Panc1 (cell line): ENCODE measurements around the gene STRC. TPM values are rescaled to one million over a fixed set of nuclear protein-coding genes. Genes with fewer than 3 reads are reported as not detected.
"Not testable (repeated sequence)": the region's sequence is repeated elsewhere in the genome, so short reads cannot be mapped to it uniquely, and the experiment has no call there.

Source experiments
- ATAC-seq: fragments of 200-7000 bp; cut with Tn5 transposase; 2 replicates; pipeline ENCODE4 v1.9.1; 2020; ENCODE audit warnings: mild to moderate bottlenecking, moderate library complexity
- BruUV-seq: library from RNA; stranded (reverse); fragments of 400-500 nt; replicated peaks from 2 replicates; lab custom pipeline; 2021; lab: Mats Ljungman, UMichigan
- CTCF ChIA-PET: fragments of 300-600 bp; sonication (Branson Sonifier 250); formaldehyde crosslinking; loops from one replicate; lab custom pipeline; 2022; ENCODE audit warnings: antibody characterized with exemption; lab: Charles Lee
- POLR2A ChIA-PET: fragments of 300-600 bp; sonication (Branson Sonifier 250); formaldehyde crosslinking; loops from one replicate; lab custom pipeline; 2022; ENCODE audit warnings: antibody characterized with exemption; lab: Charles Lee
- DNase-seq: peaks from one replicate; pipeline ENCODE4 v3.0.0-alpha.2; 2010; ENCODE audit warnings: low read depth, low spot score
- H3K27ac ChIP-seq: 2 replicates; pipeline ENCODE4 v1.5.1; 2011; ENCODE audit warnings: mild to moderate bottlenecking, low read length, inconsistent platforms
- H3K27me3 ChIP-seq: fragments of 200-500 bp; sonication (Bioruptor generic); 2 replicates; pipeline ENCODE4 v1.6.0; 2014; ENCODE audit warnings: low read length, inconsistent platforms; ENCODE audit not compliant: control insufficient read depth, insufficient read depth
- H3K36me3 ChIP-seq: fragments of 200-500 bp; sonication (Bioruptor generic); 2 replicates; pipeline ENCODE4 v1.5.1; 2014; ENCODE audit warnings: inconsistent platforms, mild to moderate bottlenecking, low read length, moderate library complexity; ENCODE audit not compliant: control insufficient read depth, insufficient read depth
- H3K4me1 ChIP-seq: 2 replicates; pipeline ENCODE4 v1.5.1; 2011; ENCODE audit warnings: inconsistent platforms, mild to moderate bottlenecking, low read length, moderate library complexity; ENCODE audit not compliant: control insufficient read depth, insufficient read depth
- H3K4me3 ChIP-seq, 2 experiments: 2 replicates each; pipeline ENCODE4 v1.5.1; 2011 to 2012; ENCODE audit warnings: low read depth in 2 of 2, low read length in 2 of 2, mild to moderate bottlenecking in 2 of 2, inconsistent platforms in 1 of 2, moderate library complexity in 1 of 2
- H3K9me3 ChIP-seq: fragments of 200-500 bp; sonication (Bioruptor generic); 2 replicates; pipeline ENCODE4 v1.5.1; 2014; ENCODE audit warnings: low read depth, mild to moderate bottlenecking, inconsistent platforms, low read length, moderate library complexity; ENCODE audit not compliant: control insufficient read depth, insufficient read depth
- POLR2AphosphoS5 ChIP-seq: IDR thresholded peaks from 2 replicates; pipeline ENCODE4 v1.6.1; 2012; ENCODE audit warnings: mild to moderate bottlenecking, low read depth, low read length, moderate library complexity
- SIN3A ChIP-seq: IDR thresholded peaks from 2 replicates; pipeline ENCODE4 v1.6.1; 2012; ENCODE audit warnings: low read depth, mild to moderate bottlenecking, low read length, moderate library complexity, borderline replicate concordance; ENCODE audit not compliant: insufficient read depth
- TCF7L2 ChIP-seq: IDR thresholded peaks from 2 replicates; pipeline ENCODE4 v1.6.1; 2011; ENCODE audit warnings: mild to moderate bottlenecking, low read depth, low read length, inconsistent platforms
- in situ Hi-C: cut with HindIII; loops from 2 replicates; pipeline ENCODE4 v1.10.0; 2016; ENCODE audit warnings: low sequenced_read_pairs, low pct_unique_long_range_greater_than_20kb
- intact Hi-C: fragments of 100-400 bp; cut with micrococcal nuclease; formaldehyde crosslinking; loops from one replicate; pipeline ENCODE4 v1.10.0; 2022; ENCODE audit not compliant: unreplicated experiment
- total RNA-seq: library from RNA; stranded (reverse); gene quantifications from one replicate; pipeline ENCODE4 v1.2.1, GENCODE V29; 2021; ENCODE audit not compliant: unreplicated experiment
- TF ChIP-seq, protein P1 (sequence below): fragments of 450-650 bp; IDR thresholded peaks from 2 replicates; pipeline ENCODE4 v1.5.1; 2017; ENCODE audit warnings: mild to moderate bottlenecking

STRC gene
- total RNA-seq, 1 experiment from 2014 or later: not detected

DNA sequence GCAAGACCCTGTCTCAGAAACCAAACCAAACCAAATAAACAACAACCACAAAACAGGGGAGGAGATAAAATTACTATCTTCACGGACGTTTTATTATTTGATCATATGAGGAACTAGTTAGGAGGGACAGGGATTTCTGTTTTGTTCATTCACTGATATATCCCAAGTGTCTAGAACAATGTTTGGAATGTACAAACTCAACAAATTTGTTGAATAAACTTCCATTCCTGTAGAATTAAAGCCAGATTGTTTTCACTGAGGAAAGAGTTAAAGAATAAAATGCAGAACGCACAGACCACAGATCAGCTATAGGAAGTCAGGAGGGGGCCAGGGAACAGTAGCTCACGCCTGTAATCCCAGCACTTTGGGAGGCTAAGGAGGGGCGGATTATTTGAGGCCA is 6.5 kb upstream of the STRC start:
- BruUV-seq: no TSS peak
- ChIA-PET POLR2A (no interaction called here), CTCF (interaction anchor here (0.5 kb wide), 1 partner anchor 434 kb away, joined by 6 read pairs; no protein-coding TSS in a partner anchor)
- intact Hi-C loops (no loop called here), in situ Hi-C loops (no loop called here)
- H3K27ac ChIP-seq: no peak overlapping the region
- H3K27me3 ChIP-seq: no peaks in the 10 kb centered on the region
- no peak overlapping the region for H3K4me3 ChIP-seq
- DNase-seq (no peak), ATAC-seq (no peak)
- H3K36me3 ChIP-seq: no peaks in the 10 kb centered on the region
- H3K9me3 ChIP-seq: no peaks in the 10 kb centered on the region
- no peaks in the 10 kb centered on the region for H3K4me1 ChIP-seq
- TF ChIP-seq, protein P1, sequence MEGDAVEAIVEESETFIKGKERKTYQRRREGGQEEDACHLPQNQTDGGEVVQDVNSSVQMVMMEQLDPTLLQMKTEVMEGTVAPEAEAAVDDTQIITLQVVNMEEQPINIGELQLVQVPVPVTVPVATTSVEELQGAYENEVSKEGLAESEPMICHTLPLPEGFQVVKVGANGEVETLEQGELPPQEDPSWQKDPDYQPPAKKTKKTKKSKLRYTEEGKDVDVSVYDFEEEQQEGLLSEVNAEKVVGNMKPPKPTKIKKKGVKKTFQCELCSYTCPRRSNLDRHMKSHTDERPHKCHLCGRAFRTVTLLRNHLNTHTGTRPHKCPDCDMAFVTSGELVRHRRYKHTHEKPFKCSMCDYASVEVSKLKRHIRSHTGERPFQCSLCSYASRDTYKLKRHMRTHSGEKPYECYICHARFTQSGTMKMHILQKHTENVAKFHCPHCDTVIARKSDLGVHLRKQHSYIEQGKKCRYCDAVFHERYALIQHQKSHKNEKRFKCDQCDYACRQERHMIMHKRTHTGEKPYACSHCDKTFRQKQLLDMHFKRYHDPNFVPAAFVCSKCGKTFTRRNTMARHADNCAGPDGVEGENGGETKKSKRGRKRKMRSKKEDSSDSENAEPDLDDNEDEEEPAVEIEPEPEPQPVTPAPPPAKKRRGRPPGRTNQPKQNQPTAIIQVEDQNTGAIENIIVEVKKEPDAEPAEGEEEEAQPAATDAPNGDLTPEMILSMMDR: no peak
- no peak for TF ChIP-seq TCF7L2
- TF ChIP-seq SIN3A: no peak
- no peak for TF ChIP-seq POLR2AphosphoS5

DNA sequence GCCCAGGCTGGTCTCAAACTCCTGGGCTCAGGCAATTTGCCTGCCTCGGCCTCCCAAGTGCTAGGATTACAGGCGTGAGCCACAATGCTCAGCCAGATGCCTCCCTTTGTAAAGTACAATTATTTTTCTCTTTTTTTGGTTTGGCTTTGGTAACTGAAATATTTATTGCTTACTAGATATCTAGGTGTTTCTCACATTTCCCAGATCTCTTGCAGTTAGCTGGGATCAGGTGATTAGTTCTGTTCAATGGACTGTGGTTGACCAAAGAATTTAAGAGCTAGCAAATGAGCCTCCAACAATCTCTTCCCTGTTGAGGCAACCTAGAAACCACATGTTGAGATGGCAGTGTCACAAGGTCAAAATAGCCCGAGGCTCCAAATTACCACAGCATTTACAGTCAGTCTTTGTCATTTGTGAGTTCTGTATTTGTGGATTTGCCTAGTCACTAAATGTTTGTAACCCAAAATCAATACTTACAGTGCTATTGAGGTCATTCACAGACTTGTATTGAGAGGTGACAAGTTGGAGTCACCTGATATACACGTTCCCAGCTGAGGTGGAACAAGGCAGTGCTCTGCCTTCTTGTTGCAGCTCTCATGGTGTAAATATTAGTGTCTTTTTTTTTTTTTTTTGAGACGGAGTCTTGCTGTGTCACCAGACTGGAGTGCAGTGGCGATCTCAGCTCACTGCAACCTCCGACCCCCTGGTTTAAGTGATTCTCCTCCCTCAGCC is 3.6 kb upstream of the STRC start:
- H3K4me3 ChIP-seq, DNase-seq, BruUV-seq, H3K27ac ChIP-seq, CTCF ChIA-PET, H3K4me1 ChIP-seq, H3K9me3 ChIP-seq, intact Hi-C loops, POLR2A ChIA-PET, H3K27me3 ChIP-seq, H3K36me3 ChIP-seq, in situ Hi-C loops: not testable (repeated sequence)
- ATAC-seq: peak; percentile 58; the same call in 1 of the 2 replicates

DNA sequence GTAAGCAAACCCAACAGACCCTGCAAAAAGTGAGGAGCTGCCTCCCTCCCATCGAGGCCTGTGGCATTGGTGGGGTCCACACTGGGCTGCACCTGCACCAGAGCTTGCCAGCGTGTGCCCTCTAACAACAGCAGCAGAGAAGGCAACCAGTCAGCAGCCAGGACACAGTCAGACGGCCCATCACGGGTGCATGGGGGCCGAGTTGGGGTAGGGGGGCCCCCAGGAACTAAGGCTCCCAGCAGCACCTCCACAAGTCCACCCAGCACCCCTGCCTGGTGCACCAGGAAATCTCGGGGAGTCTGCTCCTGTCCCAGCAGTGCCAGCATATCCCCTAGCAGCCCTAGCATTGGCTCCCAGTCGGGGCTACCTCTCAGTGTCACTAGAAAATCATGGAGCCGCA is 850 bp downstream of the STRC start:
- H3K4me1 ChIP-seq, H3K9me3 ChIP-seq, CTCF ChIA-PET, H3K27ac ChIP-seq, intact Hi-C loops, DNase-seq, H3K36me3 ChIP-seq, ATAC-seq, BruUV-seq, in situ Hi-C loops, H3K4me3 ChIP-seq, POLR2A ChIA-PET, H3K27me3 ChIP-seq: not testable (repeated sequence)

DNA sequence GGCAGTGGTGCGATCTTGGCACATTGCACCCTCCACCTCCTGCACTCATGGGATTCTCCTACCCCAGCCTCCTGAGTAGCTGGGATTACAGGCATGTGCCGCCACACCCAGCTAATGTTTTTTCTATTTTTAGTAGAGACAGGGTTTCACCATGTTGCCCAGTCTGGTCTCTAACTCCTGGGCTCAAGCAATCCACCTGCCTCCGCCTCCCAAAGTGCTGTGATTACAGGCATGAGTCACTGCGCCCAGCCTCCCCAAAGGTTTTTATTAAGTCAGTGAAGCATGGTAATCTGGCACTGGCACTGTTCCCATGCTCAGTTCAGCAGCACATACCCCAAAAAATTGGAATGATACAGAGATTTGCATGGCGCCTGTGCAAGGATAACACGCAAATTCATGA is 16.4 kb downstream of the STRC start:
- in situ Hi-C loops, H3K4me3 ChIP-seq, CTCF ChIA-PET, DNase-seq, H3K36me3 ChIP-seq, H3K4me1 ChIP-seq, H3K27ac ChIP-seq, ATAC-seq, H3K27me3 ChIP-seq, BruUV-seq, intact Hi-C loops, POLR2A ChIA-PET, H3K9me3 ChIP-seq: not testable (repeated sequence)

DNA sequence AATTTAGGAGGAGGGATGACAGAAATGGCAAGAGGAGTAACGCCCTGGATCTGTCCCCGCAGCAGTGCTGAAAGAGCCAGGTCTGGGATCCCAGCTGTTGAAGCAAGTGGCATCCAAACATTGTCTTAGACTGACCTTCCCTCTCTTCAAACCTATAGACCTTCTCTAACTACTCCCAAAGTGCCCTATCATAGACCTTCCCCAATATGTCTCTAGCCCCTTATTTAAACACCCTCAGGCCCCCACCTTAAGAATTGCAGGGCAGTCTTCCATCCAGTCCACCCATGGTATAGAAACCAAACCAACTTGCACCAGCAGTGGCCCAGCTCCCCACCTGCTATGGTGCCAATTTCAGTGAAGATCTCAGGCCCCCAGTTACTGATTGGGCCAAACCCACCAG is 18.4 kb downstream of the STRC start:
- CTCF ChIA-PET, H3K9me3 ChIP-seq, in situ Hi-C loops, ATAC-seq, POLR2A ChIA-PET, intact Hi-C loops, H3K4me1 ChIP-seq, H3K27ac ChIP-seq, BruUV-seq, H3K4me3 ChIP-seq, H3K27me3 ChIP-seq, H3K36me3 ChIP-seq, DNase-seq: not testable (repeated sequence)

DNA sequence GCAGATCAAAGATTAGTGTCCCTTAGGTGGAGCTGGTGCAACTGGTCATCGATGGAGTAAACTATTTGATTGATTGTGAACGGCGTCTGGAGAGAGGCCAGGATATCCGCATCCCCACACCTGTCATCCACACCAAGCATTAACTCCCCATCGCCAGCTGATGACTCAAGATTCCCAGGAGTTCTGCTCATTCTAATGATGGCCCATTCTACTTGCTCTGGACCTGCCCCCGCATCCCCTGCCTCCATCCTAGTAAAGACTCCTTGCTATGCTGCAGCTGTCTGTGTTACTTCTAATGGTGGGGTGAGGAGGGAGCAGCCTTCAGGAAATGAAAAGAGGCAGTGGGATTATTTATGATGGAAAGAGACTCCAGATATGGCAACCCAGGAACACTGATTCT is 19.5 kb downstream of the STRC start:
- H3K27me3 ChIP-seq, in situ Hi-C loops, POLR2A ChIA-PET, CTCF ChIA-PET, H3K4me3 ChIP-seq, H3K27ac ChIP-seq, intact Hi-C loops, DNase-seq, H3K4me1 ChIP-seq, H3K36me3 ChIP-seq, ATAC-seq, BruUV-seq, H3K9me3 ChIP-seq: not testable (repeated sequence)
